Measurements from ENCODE around the gene THRB. TPM values are rescaled to one million over a fixed set of nuclear protein-coding genes. Genes with fewer than 3 reads are reported as not detected.

The THRB gene
- total and polyA plus RNA-seq, 9 of the 15 experiments (the other 6 are each of a cell fraction or from before 2014, with no cell fraction given) = 1.7 to 14.9 (median 6.9) TPM

DNA sequence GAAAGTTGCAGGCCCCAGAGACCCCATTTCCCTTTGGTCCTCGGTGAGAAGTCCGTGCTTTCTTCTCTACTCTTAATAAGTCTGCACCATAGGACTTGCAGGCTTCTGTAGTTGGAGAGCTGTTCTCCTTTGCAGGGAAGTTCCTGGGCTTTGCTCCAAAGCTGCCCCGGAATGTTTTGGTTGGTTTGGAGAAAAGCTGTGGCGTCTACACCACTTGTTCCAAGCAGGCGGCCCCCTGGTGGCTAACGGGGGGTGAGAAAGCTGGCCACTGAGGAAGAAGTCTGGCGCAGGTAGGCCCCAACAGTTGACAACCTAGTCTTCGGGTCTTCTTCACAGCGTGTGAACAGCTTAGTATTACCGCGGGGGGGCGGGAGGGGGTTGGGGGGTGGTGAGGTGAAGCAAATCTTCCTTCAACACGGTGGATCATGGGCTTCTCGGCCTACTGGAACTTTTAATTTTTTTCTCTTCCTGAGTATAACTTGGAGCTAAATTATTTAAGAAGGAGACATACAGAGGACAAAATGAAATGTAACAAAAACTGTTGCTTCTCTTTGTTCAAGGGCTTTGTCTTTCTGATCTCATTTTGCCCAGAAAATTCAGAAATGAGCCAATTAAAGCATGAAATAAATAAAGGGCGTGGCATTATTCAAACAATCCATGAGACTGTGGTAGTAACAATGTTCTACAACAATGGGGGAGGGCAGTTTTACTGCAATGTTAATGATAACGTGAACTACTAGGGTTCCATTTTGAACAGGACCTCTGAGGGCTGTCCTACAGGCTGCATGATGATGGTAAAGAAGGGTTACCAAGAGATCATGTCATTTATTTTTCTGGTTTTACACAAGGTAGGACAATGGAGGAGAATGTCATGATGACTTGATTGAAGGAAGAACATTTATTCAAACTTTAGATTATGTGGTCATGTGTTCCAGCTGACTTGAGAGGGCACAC is 2.2 kb upstream of the THRB start (continued):
- TF ChIP-seq ZNF639 (CRISPR knock-in tag; conservative IDR thresholded peaks at IDR 0.05 in 1 of 2, IDR thresholded peaks at IDR 0.05 in 1 of 2) (no peak), WHSC1 (IDR thresholded peaks at IDR 0.05; ENCODE audit: low read length) (no peak), NFIC (IDR thresholded peaks at IDR 0.05) (no peak), ATF3 (IDR thresholded peaks at IDR 0.05) (no peak), ATF3 (CRISPR knock-in tag; conservative IDR thresholded peaks at IDR 0.05) (no peak), ZNF165 (CRISPR knock-in tag; IDR thresholded peaks at IDR 0.05; ENCODE audit: borderline replicate concordance) (no peak), SRSF3 (IDR thresholded peaks at IDR 0.05; ENCODE audit: insufficient read depth, low read length) (no peak), YY1 (IDR thresholded peaks at IDR 0.05; ENCODE audit: borderline replicate concordance in 1 of 3, control insufficient read depth in 1 of 3, extremely low read depth in 1 of 3, insufficient read depth in 3 of 3, insufficient read length in 1 of 3, insufficient replicate concordance in 2 of 3, low read depth in 1 of 3, low read length in 2 of 3) (peak in 1 of 3 experiments; percentile 69), FUS (optimal IDR thresholded peaks at IDR 0.05; ENCODE audit: low read depth, low read length) (no peak), MECOM (CRISPR knock-in tag; IDR thresholded peaks at IDR 0.05) (peak; percentile 69; the same call in 1 of the 2 replicates), SMAD2 (IDR thresholded peaks at IDR 0.05; ENCODE audit: low read depth, low read length) (no peak), SAP30 (IDR thresholded peaks at IDR 0.05; ENCODE audit: borderline replicate concordance, insufficient read depth, low read depth, low read length, poor library complexity, severe bottlenecking) (peak; percentile 28)
- TF ChIP-seq, protein P1, sequence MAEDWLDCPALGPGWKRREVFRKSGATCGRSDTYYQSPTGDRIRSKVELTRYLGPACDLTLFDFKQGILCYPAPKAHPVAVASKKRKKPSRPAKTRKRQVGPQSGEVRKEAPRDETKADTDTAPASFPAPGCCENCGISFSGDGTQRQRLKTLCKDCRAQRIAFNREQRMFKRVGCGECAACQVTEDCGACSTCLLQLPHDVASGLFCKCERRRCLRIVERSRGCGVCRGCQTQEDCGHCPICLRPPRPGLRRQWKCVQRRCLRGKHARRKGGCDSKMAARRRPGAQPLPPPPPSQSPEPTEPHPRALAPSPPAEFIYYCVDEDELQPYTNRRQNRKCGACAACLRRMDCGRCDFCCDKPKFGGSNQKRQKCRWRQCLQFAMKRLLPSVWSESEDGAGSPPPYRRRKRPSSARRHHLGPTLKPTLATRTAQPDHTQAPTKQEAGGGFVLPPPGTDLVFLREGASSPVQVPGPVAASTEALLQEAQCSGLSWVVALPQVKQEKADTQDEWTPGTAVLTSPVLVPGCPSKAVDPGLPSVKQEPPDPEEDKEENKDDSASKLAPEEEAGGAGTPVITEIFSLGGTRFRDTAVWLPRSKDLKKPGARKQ (CRISPR knock-in tag; IDR thresholded peaks at IDR 0.05) = no peak

Data from K562 (cell line).